ENCODE results near the gene SAA4.

- no peak for TF ChIP-seq CTCF (conservative IDR thresholded peaks at IDR 0.05; ENCODE audit: low read depth in 2 of 2)
- TF ChIP-seq JUNB (IDR thresholded peaks at IDR 0.05; ENCODE audit: unreplicated experiment), result no peak
- TF ChIP-seq EZH2phosphoT487 (IDR thresholded peaks at IDR 0.05; ENCODE audit: unreplicated experiment), result no peak
These were observed 938 bp downstream of the SAA4 start for GRCh38 chr11:18235394-18236334.

Measured in GM23338 (cell line).